Sciatic nerve (tissue), 2 donors: ENCODE results near the gene TBC1D9B. TPM values are rescaled to one million over a fixed set of nuclear protein-coding genes. Genes with fewer than 3 reads are reported as not detected.

ENCODE experiments used
- ATAC-seq: fragments of 200-7000 bp; cut with Tn5 transposase; one replicate; pipeline ENCODE4 v1.9.1; 2020; ENCODE audit warnings: mild to moderate bottlenecking, moderate library complexity
- DNase-seq: peaks from one replicate; pipeline ENCODE4 v3.0.0-alpha.2; 2020; ENCODE audit warnings: low spot score
- intact Hi-C: fragments of 100-400 bp; cut with DNase I; formaldehyde crosslinking; loops from one replicate; pipeline ENCODE4 v1.14.2; 2022
- total RNA-seq: library from RNA; stranded (reverse); fragmentation: NEBNext Ultra II Directional; extraction: Animal tissue kit (Norgen Biotek cat#: 25700); gene quantifications from one replicate; pipeline ENCODE4 v1.2.1, GENCODE V29; 2021
- donor health status: DM: no; HTN: no; CAD: no.
- donor health status: DM: no; HTN: no; CAD: no.

The TBC1D9B gene
- 132 TPM for total RNA-seq

DNA sequence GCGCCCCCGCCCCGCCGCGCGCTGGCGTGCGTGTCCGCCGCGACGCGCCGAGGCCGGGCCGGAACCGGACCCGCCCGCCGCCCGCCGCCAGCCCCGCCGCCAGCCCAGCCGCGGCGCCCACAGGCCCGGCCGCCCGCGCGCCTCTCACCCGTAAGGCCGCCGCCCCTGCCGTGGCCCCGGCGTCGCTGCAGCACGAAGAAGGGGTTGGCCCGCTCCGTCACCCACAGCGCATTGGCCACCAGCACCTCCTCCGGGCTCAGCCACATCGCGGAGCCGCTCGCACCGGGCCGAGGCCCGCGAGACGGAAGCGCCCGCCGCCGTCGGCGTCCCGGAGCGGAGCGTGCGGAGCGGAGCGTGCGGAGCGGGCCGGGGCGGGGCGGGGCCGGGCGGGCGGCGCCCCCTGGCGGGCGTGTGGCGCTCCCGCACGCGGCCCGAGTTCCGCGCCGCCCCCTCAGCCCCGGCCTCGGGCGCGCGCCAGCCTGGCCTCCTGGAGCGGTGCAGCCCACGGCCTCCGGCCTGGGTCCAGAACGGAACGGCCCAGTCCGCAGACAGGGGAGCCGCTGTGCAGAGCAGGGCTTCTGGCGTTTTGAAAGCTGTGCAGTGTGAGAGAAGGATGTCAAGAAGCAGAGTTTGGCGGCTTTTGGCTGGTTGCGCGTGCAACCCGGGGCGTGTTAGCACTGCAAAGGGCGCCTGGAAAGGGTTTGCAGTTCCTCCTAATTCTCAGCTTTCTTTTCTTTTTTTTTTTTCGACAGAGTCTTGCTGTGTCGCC lies at the start of gene TBC1D9B:
TSS of gene TBC1D9B (minus strand) at position 342 of the 769 bp plus-strand sequence. CDS start at position 266, 76 bp downstream.
- DNase-seq (peak; percentile 84), ATAC-seq (peak; percentile 93)
- intact Hi-C loops, result no loop called here

GRCh38 chr5:179955630-179956029 lies 47.9 kb upstream of the TBC1D9B start:
- DNase-seq (no peak), ATAC-seq (no peak)
- intact Hi-C loops, result no loop called here

DNA sequence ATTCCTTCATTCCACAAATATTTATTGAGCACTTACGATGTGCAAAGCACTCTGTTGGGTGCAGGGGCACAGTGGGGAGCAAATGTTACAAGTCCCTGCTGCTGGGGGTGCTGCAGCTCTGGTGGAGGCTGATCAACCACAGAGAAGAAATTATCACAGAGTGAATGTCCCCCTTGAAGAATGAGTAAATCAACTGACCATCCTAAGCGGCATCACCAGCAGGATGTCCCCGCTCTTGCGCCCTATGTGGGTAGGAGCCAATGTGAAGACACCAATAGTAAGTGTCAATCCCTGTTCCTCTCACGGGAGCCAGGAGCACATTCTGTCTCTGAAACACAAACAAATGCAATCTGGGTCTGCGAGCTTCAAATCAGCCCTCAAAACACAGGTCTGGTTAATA lies 47.4 kb upstream of the TBC1D9B start:
- ATAC-seq, result no peak
- intact Hi-C loops, result no loop called here
- DNase-seq, result no peak

- intact Hi-C loops, result no loop called here
- no peak for ATAC-seq
- no peak for DNase-seq
Observed at GRCh38 chr5:179954434-179954833, 46.7 kb upstream of the TBC1D9B start.

- DNase-seq (no peak), ATAC-seq (no peak)
- intact Hi-C loops, result no loop called here
Observed at GRCh38 chr5:179953987-179954386, 46.3 kb upstream of the TBC1D9B start.

GRCh38 chr5:179936976-179937681 lies 29.4 kb upstream of the TBC1D9B start:
- intact Hi-C loops, result no loop called here
- DNase-seq (no peak), ATAC-seq (no peak)

- intact Hi-C loops, result no loop called here
- DNase-seq (no peak), ATAC-seq (peak; percentile 87)
Observed at GRCh38 chr5:179930788-179931473, 23.2 kb upstream of the TBC1D9B start.

- ATAC-seq (no peak), DNase-seq (no peak)
- intact Hi-C loops, result no loop called here
Observed at GRCh38 chr5:179927824-179928223, 20.1 kb upstream of the TBC1D9B start.

DNA sequence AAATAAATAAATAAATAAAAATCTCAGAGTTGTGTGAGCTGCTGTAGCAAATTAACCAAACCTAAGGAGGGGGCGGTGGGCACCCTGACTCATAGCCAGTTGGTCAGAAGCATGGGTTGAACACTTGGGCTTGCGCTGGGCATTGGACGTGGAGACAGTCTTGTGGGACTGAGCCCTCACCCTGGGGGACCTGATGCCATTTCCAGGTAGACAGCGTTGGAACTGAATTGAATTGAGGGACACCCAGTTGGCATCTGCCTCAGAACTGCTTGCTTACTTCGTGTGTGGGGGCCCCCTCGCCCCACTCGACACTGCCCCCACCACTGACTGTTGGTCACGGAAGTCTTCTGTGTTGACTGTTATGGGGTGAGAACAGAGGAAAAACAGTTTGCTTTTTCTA lies 19.0 kb upstream of the TBC1D9B start:
- intact Hi-C loops, result no loop called here
- ATAC-seq (no peak), DNase-seq (no peak)

GRCh38 chr5:179923436-179923835 lies 15.7 kb upstream of the TBC1D9B start:
- intact Hi-C loops, result no loop called here
- DNase-seq, result peak; percentile 9
- no peak for ATAC-seq

- ATAC-seq, result no peak
- DNase-seq, result no peak
- intact Hi-C loops, result no loop called here
Observed at GRCh38 chr5:179920175-179920574, 12.5 kb upstream of the TBC1D9B start.

GRCh38 chr5:179919487-179920060 lies 11.9 kb upstream of the TBC1D9B start:
- ATAC-seq (no peak), DNase-seq (peak; percentile 48)
- intact Hi-C loops, result no loop called here

DNA sequence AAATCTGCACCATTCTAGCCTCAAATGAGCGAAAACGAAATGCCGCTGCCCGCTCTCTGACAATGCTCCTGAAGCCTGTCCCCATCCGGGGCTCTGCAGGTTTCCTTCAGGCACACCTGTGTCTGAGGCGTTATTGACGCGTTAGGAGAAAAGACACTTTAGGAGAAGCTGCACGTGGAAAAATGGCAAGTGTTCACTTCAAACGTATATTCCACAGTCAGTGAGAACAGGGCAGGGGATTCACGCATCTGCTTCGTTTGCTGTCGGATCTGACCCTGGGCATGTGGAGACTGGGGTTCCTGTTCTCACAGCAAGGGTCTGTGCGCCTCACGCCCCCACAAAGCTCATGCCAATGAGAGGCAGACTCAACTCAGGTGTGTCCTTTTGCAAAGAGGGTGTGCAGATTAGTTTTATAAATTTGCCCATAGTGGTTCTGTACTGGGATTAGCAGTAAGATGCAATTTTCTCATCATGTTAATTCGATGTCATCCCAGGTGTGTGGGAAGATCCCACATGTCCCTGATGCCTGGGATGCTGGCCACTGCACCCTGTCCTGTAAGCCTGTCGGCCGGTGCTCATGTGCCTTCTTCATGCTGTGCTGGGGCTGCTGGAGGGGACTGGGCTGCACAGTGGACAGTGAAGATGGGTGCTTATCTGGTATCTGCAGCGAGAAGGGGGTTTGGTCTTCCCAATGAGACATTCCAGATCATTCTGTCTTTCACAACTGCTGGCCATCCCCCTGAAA lies 11.2 kb upstream of the TBC1D9B start:
- intact Hi-C loops, result no loop called here
- DNase-seq (peak; percentile 15), ATAC-seq (no peak)

GRCh38 chr5:179916523-179916922 lies 8.8 kb upstream of the TBC1D9B start:
- intact Hi-C loops, result no loop called here
- peak; percentile 38 for DNase-seq

GRCh38 chr5:179915406-179915935 lies 7.8 kb upstream of the TBC1D9B start:
- intact Hi-C loops, result no loop called here
- DNase-seq (no peak), ATAC-seq (no peak)

More at GRCh38 chr5:179916523-179916922, 8.8 kb upstream of the TBC1D9B start:
- ATAC-seq, result no peak

- DNase-seq (peak; percentile 25), ATAC-seq (peak; percentile 81)
- intact Hi-C loops, result no loop called here
Observed at GRCh38 chr5:179914032-179914755, 6.5 kb upstream of the TBC1D9B start.

GRCh38 chr5:179913461-179913860 lies 5.8 kb upstream of the TBC1D9B start:
- intact Hi-C loops, result no loop called here
- DNase-seq (peak; percentile 23), ATAC-seq (no peak)

- ATAC-seq, result no peak
- intact Hi-C loops, result no loop called here
- peak; percentile 58 for DNase-seq
Observed at GRCh38 chr5:179912951-179913350, 5.3 kb upstream of the TBC1D9B start.
